DND-41 (cell line): ENCODE data around the gene GYS2.

ENCODE experiments used
- ATAC-seq: fragments of 200-7000 bp; cut with Tn5 transposase; 3 replicates; pipeline ENCODE4 v1.9.1; 2021; ENCODE audit warnings: low read depth; ENCODE audit not compliant: insufficient read depth
- DNase-seq: peaks from one replicate; pipeline ENCODE4 v3.0.0-alpha.2; 2020
- H2AFZ ChIP-seq: 2 replicates; pipeline ENCODE4 v1.6.0; 2012; ENCODE audit warnings: low read depth, low read length
- H3K27ac ChIP-seq: 2 replicates; pipeline ENCODE4 v1.5.1; 2012; ENCODE audit warnings: low read length, inconsistent platforms
- H3K27me3 ChIP-seq: fragments of 200-600 bp; sonication (generic); 2 replicates; pipeline ENCODE4 v1.6.0; 2012; ENCODE audit warnings: low read length, mild to moderate bottlenecking, inconsistent platforms; ENCODE audit not compliant: insufficient read depth, poor library complexity
- H3K36me3 ChIP-seq: 2 replicates; pipeline ENCODE4 v1.5.1; 2012; ENCODE audit warnings: low read length, inconsistent platforms; ENCODE audit not compliant: insufficient read depth
- H3K4me1 ChIP-seq: 2 replicates; pipeline ENCODE4 v1.5.1; 2012; ENCODE audit warnings: mild to moderate bottlenecking, low read length; ENCODE audit not compliant: insufficient read depth
- H3K4me2 ChIP-seq: 2 replicates; pipeline ENCODE4 v1.6.0; 2012; ENCODE audit warnings: mild to moderate bottlenecking, moderate library complexity, low read length, inconsistent platforms; ENCODE audit not compliant: insufficient read depth
- H3K4me3 ChIP-seq, 2 experiments: fragments of 200-600 bp in 1 of 2; shearing (Covaris generic) in 1 of 2; 2 replicates each; pipeline ENCODE4 v1.5.1; 2012 to 2016; ENCODE audit warnings: inconsistent platforms in 2 of 2, low read length in 2 of 2, mild to moderate bottlenecking in 2 of 2, low read depth in 1 of 2, moderate library complexity in 1 of 2
- H3K79me2 ChIP-seq: 2 replicates; pipeline ENCODE4 v1.6.0; 2012; ENCODE audit warnings: low read length, inconsistent platforms; ENCODE audit not compliant: insufficient read depth
- H3K9ac ChIP-seq: 2 replicates; pipeline ENCODE4 v1.6.0; 2012; ENCODE audit warnings: low read depth, mild to moderate bottlenecking, inconsistent platforms, low read length, moderate library complexity
- H3K9me3 ChIP-seq: 2 replicates; pipeline ENCODE4 v1.5.1; 2012; ENCODE audit warnings: low read length, moderate library complexity, mild to moderate bottlenecking, inconsistent platforms; ENCODE audit not compliant: insufficient read depth, severe bottlenecking
- H4K20me1 ChIP-seq: 2 replicates; pipeline ENCODE4 v1.6.0; 2012; ENCODE audit warnings: low read length; ENCODE audit not compliant: insufficient read depth
- CTCF ChIP-seq: IDR thresholded peaks from 2 replicates; pipeline ENCODE4 v1.5.1; 2012; ENCODE audit warnings: borderline replicate concordance, low read length, moderate library complexity, mild to moderate bottlenecking; ENCODE audit not compliant: poor library complexity, severe bottlenecking; ENCODE audit errors: extremely low read depth
- EZH2 ChIP-seq: IDR thresholded peaks from 3 replicates; pipeline ENCODE4 v1.6.1; 2012; ENCODE audit warnings: borderline replicate concordance, low read depth, mild to moderate bottlenecking, moderate library complexity, low read length, inconsistent platforms; ENCODE audit not compliant: severe bottlenecking

Gene GYS2

DNA sequence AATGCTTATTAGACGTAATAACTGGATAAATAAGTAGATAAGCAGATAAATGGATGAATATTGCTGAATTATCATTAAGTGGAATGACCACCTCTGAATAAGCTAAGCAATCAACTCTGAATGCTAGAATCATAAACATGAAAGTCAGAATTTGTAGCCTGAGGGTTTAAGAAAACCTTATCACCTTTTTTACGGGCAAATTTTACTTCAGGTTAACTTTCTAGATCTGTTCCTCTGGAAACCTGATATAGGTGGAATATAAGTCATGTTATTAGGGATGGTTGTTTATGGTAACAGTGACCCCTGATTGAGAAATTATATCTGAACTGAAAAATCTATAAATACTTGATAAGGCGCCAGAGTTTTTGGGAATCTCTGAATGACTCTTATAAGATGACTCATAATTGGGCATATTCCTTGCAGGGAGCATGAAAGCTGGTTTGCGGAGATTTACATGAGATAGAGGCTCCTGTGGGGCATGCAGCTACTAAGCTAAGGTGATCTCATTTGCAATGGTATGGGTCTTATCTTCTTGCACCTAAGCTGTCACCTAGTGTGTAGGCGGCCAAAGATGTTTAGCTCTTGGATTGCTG is 66.5 kb downstream of the GYS2 start:
- Histone ChIP-seq H3K36me3 (no peaks in the 10 kb centered on the region), H3K79me2 (no peaks in the 10 kb centered on the region), H2AFZ (no peak overlapping the region), H3K9ac (no peak overlapping the region), H3K4me1 (no peaks in the 10 kb centered on the region), H3K27ac (no peak overlapping the region), H3K27me3 (peaks cover 10% of the 10 kb centered on the region), H3K4me2 (no peak overlapping the region), H3K9me3 (no peaks in the 10 kb centered on the region), H3K4me3 (no peak overlapping the region), H4K20me1 (no peaks in the 10 kb centered on the region)
- ATAC-seq: no peak
- DNase-seq: no peak
- no peak for TF ChIP-seq CTCF
- TF ChIP-seq EZH2: no peak

GRCh38 chr12:21529456-21529855 is 75.2 kb downstream of the GYS2 start:
- Histone ChIP-seq H3K27ac (no peak overlapping the region), H3K4me2 (no peak overlapping the region), H3K9me3 (no peaks in the 10 kb centered on the region), H4K20me1 (no peaks in the 10 kb centered on the region), H3K4me1 (no peaks in the 10 kb centered on the region), H3K9ac (no peak overlapping the region), H3K36me3 (no peaks in the 10 kb centered on the region), H3K27me3 (peaks cover 10% of the 10 kb centered on the region), H3K4me3 (no peak overlapping the region), H2AFZ (no peak overlapping the region), H3K79me2 (no peaks in the 10 kb centered on the region)
- ATAC-seq: no peak
- TF ChIP-seq EZH2: no peak
- TF ChIP-seq CTCF: no peak
- DNase-seq: no peak

- DNase-seq (no peak), ATAC-seq (no peak)
- Histone ChIP-seq H3K36me3 (no peaks in the 10 kb centered on the region), H3K79me2 (no peaks in the 10 kb centered on the region), H3K9me3 (no peaks in the 10 kb centered on the region), H3K4me3 (no peak overlapping the region), H3K27ac (no peak overlapping the region), H3K4me1 (no peaks in the 10 kb centered on the region), H3K27me3 (peaks cover 10% of the 10 kb centered on the region), H4K20me1 (no peaks in the 10 kb centered on the region), H2AFZ (no peak overlapping the region), H3K9ac (no peak overlapping the region), H3K4me2 (no peak overlapping the region)
- TF ChIP-seq EZH2 (no peak), CTCF (no peak)
Measured at GRCh38 chr12:21528953-21529352, 75.7 kb downstream of the GYS2 start.
